Inflammatory macrophage treated with lipopolysaccharide for 4 hours (primary cell): Measurements from ENCODE around the gene PLD2.
"Not testable (repeated sequence)": the region's sequence is repeated elsewhere in the genome, so short reads cannot be mapped to it uniquely, and the experiment has no call there.

Experiments used
- DNase-seq: peaks from one replicate; pipeline ENCODE4 v3.0.0-alpha.2; 2020

Gene PLD2

GRCh38 chr17:4834681-4835020 lies 27.7 kb downstream of the PLD2 start:
- no peak for DNase-seq

- no peak for DNase-seq
Observed at GRCh38 chr17:4836221-4836620, 29.3 kb downstream of the PLD2 start.

GRCh38 chr17:4837471-4838308 lies 30.7 kb downstream of the PLD2 start:
- no peak for DNase-seq

- no peak for DNase-seq
Observed at GRCh38 chr17:4838309-4838785, 31.4 kb downstream of the PLD2 start.

DNA sequence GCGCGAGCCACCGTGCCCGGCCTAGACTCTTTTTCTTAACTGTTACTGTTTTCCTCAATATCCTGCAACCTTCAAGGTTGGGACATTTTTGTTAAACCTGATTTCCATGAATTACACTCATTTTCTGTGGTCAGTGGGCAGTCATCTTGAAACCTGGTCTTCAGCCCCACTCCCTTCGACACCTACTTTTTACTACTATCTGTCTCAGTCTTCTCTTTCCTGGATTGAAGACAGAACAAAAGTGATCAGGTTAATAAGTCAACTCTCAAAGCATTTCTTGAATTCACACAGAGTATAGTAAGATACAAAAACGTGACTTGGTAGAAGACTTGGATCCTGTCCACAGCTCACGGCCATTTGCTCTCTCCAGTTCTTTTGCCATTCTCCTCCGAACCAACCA lies 32.3 kb downstream of the PLD2 start:
- no peak for DNase-seq

GRCh38 chr17:4839965-4840892 lies 33.3 kb downstream of the PLD2 start:
- DNase-seq: no peak

GRCh38 chr17:4840893-4841242 lies 33.9 kb downstream of the PLD2 start:
- DNase-seq: no peak

GRCh38 chr17:4842376-4842775 lies 35.4 kb downstream of the PLD2 start:
- no peak for DNase-seq

- peak; percentile 66 for DNase-seq
Observed at GRCh38 chr17:4843321-4844000, 36.5 kb downstream of the PLD2 start.

DNA sequence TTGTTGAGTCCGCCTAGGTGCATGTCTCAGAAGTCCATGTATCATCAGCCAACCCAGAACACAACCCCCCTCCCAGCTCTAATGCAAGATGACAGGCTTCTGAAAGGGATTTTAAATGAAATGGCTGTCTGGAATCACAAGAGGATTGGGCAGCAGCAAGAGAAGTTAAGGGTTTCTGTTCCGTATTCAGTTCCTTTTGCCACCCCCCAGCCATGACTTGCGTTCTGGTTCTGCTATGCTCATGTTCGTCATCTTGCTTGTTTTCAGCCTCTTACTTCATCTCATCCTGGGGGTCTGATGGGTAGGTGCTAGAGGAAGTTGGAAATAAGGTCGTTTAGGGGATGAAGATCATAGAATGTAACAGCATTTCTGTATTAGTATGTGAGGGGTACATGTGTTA lies 38.2 kb downstream of the PLD2 start:
- peak; percentile 93 for DNase-seq

- DNase-seq: no peak
Observed at GRCh38 chr17:4846635-4847390, 39.9 kb downstream of the PLD2 start.

DNA sequence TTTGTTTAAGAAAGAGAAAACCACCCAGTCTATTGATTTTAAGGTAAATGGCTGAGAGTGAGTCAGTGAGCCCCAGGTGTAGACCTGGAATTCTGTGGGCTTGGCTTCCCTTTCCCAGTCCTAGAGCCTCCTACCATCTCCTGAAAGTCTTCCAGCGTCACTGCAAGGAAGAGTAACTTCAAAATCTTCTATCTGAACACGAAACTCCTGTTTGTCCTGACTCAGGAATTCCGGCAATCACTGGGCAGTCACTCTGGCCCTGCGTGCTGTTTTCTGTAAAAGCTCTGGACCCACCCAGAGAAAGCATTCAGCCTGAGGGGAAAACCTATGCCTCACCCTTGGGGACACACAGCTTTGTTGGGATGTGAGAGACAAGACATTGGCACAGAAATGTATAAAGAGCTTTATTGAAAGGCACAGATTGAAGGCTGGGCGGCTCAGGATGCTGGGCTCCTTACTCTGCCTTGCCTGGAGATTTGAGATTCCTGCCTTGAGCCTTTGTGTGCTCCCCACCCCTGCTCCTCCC lies 42.1 kb downstream of the PLD2 start:
- no peak for DNase-seq

- no peak for DNase-seq
Observed at GRCh38 chr17:4850246-4850645, 43.3 kb downstream of the PLD2 start.

GRCh38 chr17:4851084-4851483 lies 44.1 kb downstream of the PLD2 start:
- DNase-seq: peak; percentile 24

- no peak for DNase-seq
Observed at GRCh38 chr17:4852567-4853207, 45.7 kb downstream of the PLD2 start.

- no peak for DNase-seq
Observed at GRCh38 chr17:4853208-4853671, 46.3 kb downstream of the PLD2 start.

GRCh38 chr17:4854111-4854681 lies 47.2 kb downstream of the PLD2 start:
- DNase-seq: no peak

GRCh38 chr17:4856271-4856936 lies 49.5 kb downstream of the PLD2 start:
- DNase-seq: no peak

GRCh38 chr17:4856937-4857314 lies 50.0 kb downstream of the PLD2 start:
- DNase-seq: no peak

DNA sequence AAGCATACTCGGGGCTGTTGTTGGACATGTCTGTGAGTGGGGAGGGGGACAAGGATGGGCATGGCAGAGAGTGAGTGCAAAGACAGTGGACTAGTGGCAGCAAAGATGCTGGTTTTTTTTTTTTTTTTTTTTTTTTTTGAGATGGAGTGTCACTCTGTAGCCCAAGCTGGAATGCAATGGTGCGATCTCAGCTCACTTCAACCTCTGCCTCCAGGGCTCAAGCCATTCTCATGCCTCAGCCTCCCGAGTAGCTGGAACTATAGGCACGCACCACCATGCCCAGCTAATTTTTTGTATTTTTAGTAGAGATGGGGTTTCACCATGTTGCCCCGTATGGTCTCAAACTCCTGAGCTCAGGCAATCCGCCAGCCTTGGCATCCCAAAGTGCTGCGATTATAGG lies 50.4 kb downstream of the PLD2 start:
- not testable (repeated sequence) for DNase-seq
